Muscle of leg (tissue), 16 donors: ENCODE measurements around the gene AKT3. TPM values are rescaled to one million over a fixed set of nuclear protein-coding genes. Genes with fewer than 3 reads are reported as not detected.
"Not testable (repeated sequence)": the region's sequence is repeated elsewhere in the genome, so short reads cannot be mapped to it uniquely, and the experiment has no call there.

Experiments used
- DNase-seq: peaks from one replicate; pipeline ENCODE4 v3.0.0; 2013
- H3K27ac ChIP-seq: one replicate; pipeline ENCODE4 v1.5.1; 2013; ENCODE audit warnings: mild to moderate bottlenecking, low read length, control low read depth
- H3K27me3 ChIP-seq: one replicate; pipeline ENCODE4 v1.6.1; 2013; ENCODE audit warnings: low read length; ENCODE audit not compliant: control insufficient read depth, insufficient read depth
- H3K36me3 ChIP-seq: one replicate; pipeline ENCODE4 v1.6.1; 2013; ENCODE audit warnings: low read length; ENCODE audit not compliant: control insufficient read depth, insufficient read depth
- H3K4me1 ChIP-seq: one replicate; pipeline ENCODE4 v1.6.1; 2013; ENCODE audit warnings: low read length; ENCODE audit not compliant: control insufficient read depth, insufficient read depth
- H3K4me3 ChIP-seq: one replicate; pipeline ENCODE4 v1.5.1; 2013; ENCODE audit warnings: low read length, control low read depth
- H3K9me3 ChIP-seq: replicated peaks from 2 replicates; pipeline ENCODE4 v1.6.1; 2013; ENCODE audit warnings: low read depth, low read length; ENCODE audit not compliant: control insufficient read depth
- WGBS: methylation state at CpG from one replicate; pipeline ENCODE4 v1.1.5; 2013; ENCODE audit warnings: missing lambda C conversion rate; ENCODE audit not compliant: insufficient coverage; 5-methylcytosine and 5-hydroxymethylcytosine counted together
- long read RNA-seq, 11 donors: transcript quantifications; one replicate each; lab custom pipeline, GENCODE V29; 2026
- polyA plus RNA-seq, 8 donors: library from polyadenylated mRNA; unstranded; fragments of 120-200 nt; gene quantifications; one replicate each; pipeline versions ENCODE4 v1.2.1 to v1.2.3, GENCODE V29; 2013; ENCODE audit warnings: inconsistent platforms in 1 of 8, low replicate concordance in 1 of 8; ENCODE audit not compliant: insufficient read length in 8 of 8, insufficient read depth in 1 of 8
- total RNA-seq: library from RNA; stranded (reverse); fragments of 120-200 nt; gene quantifications from one replicate; pipeline ENCODE4 v1.2.4, GENCODE V29; 2013

Gene AKT3
- total RNA-seq (25.0 TPM), polyA plus RNA-seq (10 to 100 TPM; 14.3 to 23.6 (median 18.9) TPM)
- long read RNA-seq, donor 1, full-length matches to known transcripts, result 1 of 1 reads
- long read RNA-seq, donor 1, partial matches to known transcripts, result 0 of 1 reads
- long read RNA-seq, donor 1, other reads (novel, unspliced or antisense), result 0 of 1 reads
- long read RNA-seq, donor 2, result 0 reads
- long read RNA-seq, donor 3, full-length matches to known transcripts, result 3 of 3 reads
- long read RNA-seq, donor 3, partial matches to known transcripts, result 0 of 3 reads
- long read RNA-seq, donor 3, other reads (novel, unspliced or antisense), result 0 of 3 reads
- long read RNA-seq, donor 4, full-length matches to known transcripts, result 3 of 3 reads
- long read RNA-seq, donor 4, partial matches to known transcripts, result 0 of 3 reads
- long read RNA-seq, donor 4, other reads (novel, unspliced or antisense), result 0 of 3 reads
- long read RNA-seq, donor 5, full-length matches to known transcripts, result 9 of 9 reads
- long read RNA-seq, donor 5, partial matches to known transcripts, result 0 of 9 reads
- long read RNA-seq, donor 5, other reads (novel, unspliced or antisense), result 0 of 9 reads
- long read RNA-seq, donor 6, full-length matches to known transcripts, result 1 of 1 reads
- long read RNA-seq, donor 6, partial matches to known transcripts, result 0 of 1 reads
- long read RNA-seq, donor 6, other reads (novel, unspliced or antisense), result 0 of 1 reads
- long read RNA-seq, donor 7, full-length matches to known transcripts, result 2 of 2 reads
- long read RNA-seq, donor 7, partial matches to known transcripts, result 0 of 2 reads
- long read RNA-seq, donor 7, other reads (novel, unspliced or antisense), result 0 of 2 reads
- long read RNA-seq, donor 8, full-length matches to known transcripts, result 1 of 1 reads
- long read RNA-seq, donor 8, partial matches to known transcripts, result 0 of 1 reads
- long read RNA-seq, donor 8, other reads (novel, unspliced or antisense), result 0 of 1 reads
- long read RNA-seq, donor 9, full-length matches to known transcripts, result 3 of 3 reads
- long read RNA-seq, donor 9, partial matches to known transcripts, result 0 of 3 reads
- long read RNA-seq, donor 9, other reads (novel, unspliced or antisense), result 0 of 3 reads
- long read RNA-seq, donor 10, result 0 reads
- long read RNA-seq, donor 11, full-length matches to known transcripts, result 1 of 1 reads
- long read RNA-seq, donor 11, partial matches to known transcripts, result 0 of 1 reads
- long read RNA-seq, donor 11, other reads (novel, unspliced or antisense), result 0 of 1 reads

GRCh38 chr1:243850202-243850451, at the start of gene AKT3:
AKT3 (minus strand) TSS chr1:243850243; CDS start chr1:243843170, 7,073 bp downstream.
- Histone ChIP-seq H3K9me3 (no peaks in the 10 kb centered on the region), H3K36me3 (no peaks in the 10 kb centered on the region), H3K27me3 (no peaks in the 10 kb centered on the region), H3K4me3 (peak within 1 kb of the TSS; percentile 74), H3K27ac (peak within 1 kb of the TSS; percentile 82), H3K4me1 (peaks cover 5% of the 10 kb centered on the region)
- 0% methylated on average over 7 of the region's 32 CpGs for WGBS
- DNase-seq, result peak; percentile 89

GRCh38 chr1:243898278-243898677, 48.2 kb upstream of the AKT3 start:
- Histone ChIP-seq H3K27ac (no peak overlapping the region), H3K4me3 (no peak overlapping the region), H3K27me3 (peaks cover 2% of the 10 kb centered on the region), H3K9me3 (no peaks in the 10 kb centered on the region), H3K36me3 (no peaks in the 10 kb centered on the region), H3K4me1 (no peaks in the 10 kb centered on the region)
- no peak for DNase-seq
- 78% methylated on average over 1 of the region's 2 CpGs for WGBS

GRCh38 chr1:243896313-243896712, 46.3 kb upstream of the AKT3 start:
- Histone ChIP-seq H3K27ac (no peak overlapping the region), H3K36me3 (no peaks in the 10 kb centered on the region), H3K4me1 (no peaks in the 10 kb centered on the region), H3K4me3 (no peak overlapping the region), H3K9me3 (no peaks in the 10 kb centered on the region), H3K27me3 (peaks cover 2% of the 10 kb centered on the region)
- no peak for DNase-seq
- no CpG with 5 or more reads among the region's 2 CpGs for WGBS

GRCh38 chr1:243892456-243892855, 42.4 kb upstream of the AKT3 start:
- WGBS, result no CpG with 5 or more reads among the region's 3 CpGs
- DNase-seq, result no peak
- no peaks in the 10 kb centered on the region for H3K36me3 ChIP-seq

GRCh38 chr1:243890576-243890975, 40.5 kb upstream of the AKT3 start:
- Histone ChIP-seq H3K27me3 (no peaks in the 10 kb centered on the region), H3K4me3 (no peak overlapping the region), H3K36me3 (no peaks in the 10 kb centered on the region), H3K27ac (no peak overlapping the region), H3K4me1 (no peaks in the 10 kb centered on the region), H3K9me3 (no peaks in the 10 kb centered on the region)
- 7% methylated on average over 2 of the region's 2 CpGs for WGBS
- peak; percentile 3 for DNase-seq

More at GRCh38 chr1:243892456-243892855, 42.4 kb upstream of the AKT3 start:
- H3K27me3 ChIP-seq, result peaks cover 2% of the 10 kb centered on the region
- H3K4me1 ChIP-seq, result no peaks in the 10 kb centered on the region
- H3K9me3 ChIP-seq, result no peaks in the 10 kb centered on the region
- H3K4me3 ChIP-seq, result no peak overlapping the region
- no peak overlapping the region for H3K27ac ChIP-seq

GRCh38 chr1:243885806-243886205, 35.8 kb upstream of the AKT3 start:
- Histone ChIP-seq H3K27ac (no peak overlapping the region), H3K27me3 (no peaks in the 10 kb centered on the region), H3K36me3 (no peaks in the 10 kb centered on the region), H3K4me1 (no peaks in the 10 kb centered on the region), H3K4me3 (no peak overlapping the region), H3K9me3 (no peaks in the 10 kb centered on the region)
- no CpG with 5 or more reads among the region's 1 CpG for WGBS
- DNase-seq, result no peak

GRCh38 chr1:243884603-243885002, 34.6 kb upstream of the AKT3 start:
- no peak overlapping the region for H3K4me3 ChIP-seq
- no peaks in the 10 kb centered on the region for H3K27me3 ChIP-seq
- H3K9me3 ChIP-seq, result no peaks in the 10 kb centered on the region
- 33% methylated on average over 4 of the region's 5 CpGs for WGBS
- no peaks in the 10 kb centered on the region for H3K36me3 ChIP-seq
- no peak overlapping the region for H3K27ac ChIP-seq
- H3K4me1 ChIP-seq, result no peaks in the 10 kb centered on the region
- DNase-seq, result no peak

- H3K4me1 ChIP-seq, result no peaks in the 10 kb centered on the region
- H3K4me3 ChIP-seq, result no peak overlapping the region
- WGBS, result 100% methylated on average over 2 of the region's 2 CpGs
- no peak overlapping the region for H3K27ac ChIP-seq
- no peak for DNase-seq
- H3K27me3 ChIP-seq, result no peaks in the 10 kb centered on the region
- H3K9me3 ChIP-seq, result no peaks in the 10 kb centered on the region
- H3K36me3 ChIP-seq, result no peaks in the 10 kb centered on the region
Measured at GRCh38 chr1:243883551-243883950, 33.5 kb upstream of the AKT3 start.

- H3K27ac ChIP-seq, result no peak overlapping the region
- H3K9me3 ChIP-seq, result no peaks in the 10 kb centered on the region
- no peak for DNase-seq
- H3K4me1 ChIP-seq, result no peaks in the 10 kb centered on the region
- H3K27me3 ChIP-seq, result no peaks in the 10 kb centered on the region
- H3K36me3 ChIP-seq, result no peaks in the 10 kb centered on the region
- no peak overlapping the region for H3K4me3 ChIP-seq
- 100% methylated on average over 2 of the region's 3 CpGs for WGBS
Measured at GRCh38 chr1:243882276-243882675, 32.2 kb upstream of the AKT3 start.

- H3K36me3 ChIP-seq, H3K27me3 ChIP-seq, H3K9me3 ChIP-seq, DNase-seq, H3K27ac ChIP-seq, H3K4me1 ChIP-seq, H3K4me3 ChIP-seq: not testable (repeated sequence)
- no CpG with 5 or more reads among the region's 3 CpGs for WGBS
Measured at GRCh38 chr1:243877058-243877457, 27.0 kb upstream of the AKT3 start.
